Astrocyte (in vitro differentiated cells and primary cell): ENCODE measurements around the gene HPS6. TPM values are rescaled to one million over a fixed set of nuclear protein-coding genes. Genes with fewer than 3 reads are reported as not detected.

Source experiments
- DNase-seq: peaks from one replicate; pipeline ENCODE4 v3.0.0-alpha.2; 2010; ENCODE audit warnings: low read depth
- FAIRE-seq: peaks from 2 replicates; lab custom pipeline; 2011; peaks lifted over from hg19 to GRCh38; lab: Jason Lieb, UNC
- H2AFZ ChIP-seq: 2 replicates; pipeline ENCODE4 v1.6.0; 2012; ENCODE audit warnings: low read depth, low read length, inconsistent platforms
- H3K27ac ChIP-seq: 2 replicates; pipeline ENCODE4 v1.5.1; 2011; ENCODE audit warnings: low read depth, low read length, inconsistent platforms
- H3K27me3 ChIP-seq: 2 replicates; pipeline ENCODE4 v1.6.0; 2011; ENCODE audit warnings: low read length, inconsistent platforms; ENCODE audit not compliant: insufficient read depth
- H3K36me3 ChIP-seq: 2 replicates; pipeline ENCODE4 v1.5.1; 2011; ENCODE audit warnings: low read length, inconsistent platforms; ENCODE audit not compliant: insufficient read depth
- H3K4me1 ChIP-seq: 2 replicates; pipeline ENCODE4 v1.5.1; 2011; ENCODE audit warnings: low read length, inconsistent platforms; ENCODE audit not compliant: insufficient read depth
- H3K4me2 ChIP-seq: 2 replicates; pipeline ENCODE4 v1.6.0; 2012; ENCODE audit warnings: low read length, inconsistent platforms
- H3K4me3 ChIP-seq: 2 replicates; pipeline ENCODE4 v1.5.1; 2011; ENCODE audit warnings: low read depth, mild to moderate bottlenecking, low read length, inconsistent platforms; ENCODE audit not compliant: insufficient read depth
- H3K79me2 ChIP-seq: 2 replicates; pipeline ENCODE4 v1.6.0; 2012; ENCODE audit warnings: mild to moderate bottlenecking, low read length, inconsistent platforms; ENCODE audit not compliant: insufficient read depth
- H3K9ac ChIP-seq: 2 replicates; pipeline ENCODE4 v1.6.0; 2012; ENCODE audit warnings: mild to moderate bottlenecking, low read length, inconsistent platforms
- H3K9me3 ChIP-seq: 2 replicates; pipeline ENCODE4 v1.5.1; 2012; ENCODE audit warnings: low read depth, mild to moderate bottlenecking, low read length, inconsistent platforms; ENCODE audit not compliant: insufficient read depth
- H4K20me1 ChIP-seq: 2 replicates; pipeline ENCODE4 v1.6.0; 2012; ENCODE audit warnings: low read length, inconsistent platforms; ENCODE audit not compliant: insufficient read depth
- H3K27ac Mint-ChIP-seq: one replicate; pipeline ENCODE4 v1.8.0; 2021; ENCODE audit warnings: mild to moderate bottlenecking, mixed read lengths; ENCODE audit not compliant: unreplicated experiment
- H3K27me3 Mint-ChIP-seq: one replicate; pipeline ENCODE4 v1.8.0; 2021; ENCODE audit warnings: low read depth, mixed read lengths; ENCODE audit not compliant: unreplicated experiment
- H3K36me3 Mint-ChIP-seq: one replicate; pipeline ENCODE4 v1.8.0; 2021; ENCODE audit warnings: low read depth, mixed read lengths; ENCODE audit not compliant: unreplicated experiment
- H3K4me1 Mint-ChIP-seq: one replicate; pipeline ENCODE4 v1.8.0; 2021; ENCODE audit warnings: low read depth, mixed read lengths; ENCODE audit not compliant: unreplicated experiment
- H3K4me3 Mint-ChIP-seq: one replicate; pipeline ENCODE4 v1.8.0; 2021; ENCODE audit warnings: mild to moderate bottlenecking, moderate library complexity, mixed read lengths; ENCODE audit not compliant: unreplicated experiment
- H3K9me3 Mint-ChIP-seq: one replicate; pipeline ENCODE4 v1.8.0; 2021; ENCODE audit warnings: mild to moderate bottlenecking, mixed read lengths; ENCODE audit not compliant: unreplicated experiment
- CTCF ChIP-seq: IDR thresholded peaks from 2 replicates; pipeline ENCODE4 v1.5.1; 2011; ENCODE audit warnings: low read depth, mild to moderate bottlenecking, inconsistent platforms, low read length, moderate library complexity; ENCODE audit not compliant: insufficient read depth
- EZH2 ChIP-seq: IDR thresholded peaks from 2 replicates; pipeline ENCODE4 v1.6.1; 2012; ENCODE audit warnings: mild to moderate bottlenecking, low read length, inconsistent platforms; ENCODE audit not compliant: insufficient read depth
- total RNA-seq: library from RNA; stranded (reverse); gene quantifications from 2 replicates; pipeline ENCODE4 v1.2.1, GENCODE V29; 2021

The HPS6 gene
- total RNA-seq, 1 donor from 2014 or later = 23.0 TPM

- TF ChIP-seq EZH2 (no peak), CTCF (no peak)
- FAIRE-seq = no peak
- H3K27ac Mint-ChIP-seq = peak overlapping the region; percentile 58
- H3K27me3 Mint-ChIP-seq = no peaks in the 10 kb centered on the region
- Histone ChIP-seq H3K36me3 (peaks cover 29% of the 10 kb centered on the region), H3K9ac (peak overlapping the region; percentile 88), H4K20me1 (peaks cover 63% of the 10 kb centered on the region), H2AFZ (no peak overlapping the region), H3K27ac (no peak overlapping the region), H3K9me3 (no peaks in the 10 kb centered on the region), H3K27me3 (no peaks in the 10 kb centered on the region), H3K4me2 (peak overlapping the region; percentile 93), H3K79me2 (peaks cover 64% of the 10 kb centered on the region), H3K4me1 (peaks cover 33% of the 10 kb centered on the region), H3K4me3 (peak overlapping the region; percentile 64)
- H3K4me3 Mint-ChIP-seq = peak overlapping the region; percentile 96
- DNase-seq = no peak
- peaks cover 31% of the 10 kb centered on the region for H3K36me3 Mint-ChIP-seq
- no peaks in the 10 kb centered on the region for H3K9me3 Mint-ChIP-seq
- H3K4me1 Mint-ChIP-seq = peaks cover 46% of the 10 kb centered on the region
Observed at GRCh38 chr10:102112210-102112817, 47.2 kb downstream of the HPS6 start.

DNA sequence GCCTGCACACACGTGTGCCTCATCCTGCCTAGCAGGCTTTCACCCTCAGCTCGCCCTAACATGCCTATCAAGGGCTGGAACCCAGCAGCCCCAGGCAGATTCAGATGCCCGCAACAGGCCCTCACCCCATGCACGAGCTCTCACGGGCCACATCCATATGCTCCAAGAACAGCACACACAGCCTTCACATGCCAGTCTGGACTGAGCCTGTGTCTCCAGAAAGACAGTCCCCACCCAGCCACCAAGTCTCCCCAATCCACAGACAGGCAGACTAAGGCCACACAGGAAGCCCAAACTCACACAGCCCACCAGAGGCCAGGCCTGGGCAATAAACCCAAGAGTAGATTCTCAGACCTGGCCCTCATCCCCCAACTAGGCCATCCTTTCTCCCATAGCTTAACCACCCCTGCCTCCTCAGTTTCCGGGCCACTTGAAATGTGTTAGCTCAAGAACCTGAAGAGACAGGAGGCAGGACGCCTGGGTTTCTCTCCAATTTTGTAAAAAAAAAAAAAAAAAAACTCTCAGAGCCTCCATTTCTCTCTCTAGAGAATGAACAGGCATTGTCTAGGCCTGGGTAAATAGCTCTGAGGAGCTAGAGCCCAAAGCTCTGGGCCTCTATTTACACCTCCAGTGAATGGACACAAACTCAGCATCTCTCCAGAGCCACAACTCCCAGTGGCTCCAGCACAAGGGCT is 48.3 kb downstream of the HPS6 start:
- no peak for DNase-seq
- H3K4me1 Mint-ChIP-seq = peaks cover 53% of the 10 kb centered on the region

More for the DNA sequence above, 48.3 kb downstream of the HPS6 start:
- TF ChIP-seq EZH2 (no peak), CTCF (no peak)
- peak overlapping the region; percentile 96 for H3K4me3 Mint-ChIP-seq
- peaks cover 65% of the 10 kb centered on the region for H4K20me1 ChIP-seq
- H2AFZ ChIP-seq = no peak overlapping the region
- H3K27me3 ChIP-seq = no peaks in the 10 kb centered on the region
- peaks cover 43% of the 10 kb centered on the region for H3K4me1 ChIP-seq
- H3K9me3 Mint-ChIP-seq = no peaks in the 10 kb centered on the region
- H3K9ac ChIP-seq = peak overlapping the region; percentile 88
- H3K4me2 ChIP-seq = peak overlapping the region; percentile 93
- peak overlapping the region; percentile 64 for H3K4me3 ChIP-seq
- H3K36me3 Mint-ChIP-seq = peaks cover 27% of the 10 kb centered on the region
- peak overlapping the region; percentile 54 for H3K27ac ChIP-seq
- no peak for FAIRE-seq
- H3K9me3 ChIP-seq = no peaks in the 10 kb centered on the region
- H3K27me3 Mint-ChIP-seq = no peaks in the 10 kb centered on the region
- peaks cover 27% of the 10 kb centered on the region for H3K36me3 ChIP-seq
- H3K79me2 ChIP-seq = peaks cover 74% of the 10 kb centered on the region
- H3K27ac Mint-ChIP-seq = peak overlapping the region; percentile 91
